NCI-H2171 treated with DMSO at 0.1 percent for 48 hours (cell line): Measurements from ENCODE around the gene ACVR2B.
A peak's percentile ranks its signal among the peaks of the same experiment; 100 is the strongest.

ENCODE experiments used
- DNase-seq: peaks from one replicate; lab custom pipeline; 2025; lab: John Stamatoyannopoulos, UW

Gene ACVR2B

DNA sequence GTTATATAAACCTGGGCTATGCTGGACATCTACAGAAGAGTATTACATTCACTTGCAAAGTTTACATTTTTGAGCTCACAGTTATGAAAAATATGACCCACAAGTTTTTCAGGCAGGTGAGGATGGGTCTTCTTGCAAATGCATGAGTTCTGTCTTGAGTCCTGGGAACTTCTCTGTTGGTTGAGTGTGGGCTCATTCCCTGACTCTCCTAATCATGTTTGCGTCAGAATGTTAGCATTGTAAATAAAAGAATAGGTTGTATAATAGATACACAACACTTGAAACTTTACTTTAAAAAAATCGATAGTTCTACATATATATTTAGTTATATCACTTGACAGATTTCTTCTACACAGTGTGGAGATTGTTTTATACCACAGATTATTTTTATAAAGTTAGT is 35.3 kb downstream of the ACVR2B start:
- no peak for DNase-seq

DNA sequence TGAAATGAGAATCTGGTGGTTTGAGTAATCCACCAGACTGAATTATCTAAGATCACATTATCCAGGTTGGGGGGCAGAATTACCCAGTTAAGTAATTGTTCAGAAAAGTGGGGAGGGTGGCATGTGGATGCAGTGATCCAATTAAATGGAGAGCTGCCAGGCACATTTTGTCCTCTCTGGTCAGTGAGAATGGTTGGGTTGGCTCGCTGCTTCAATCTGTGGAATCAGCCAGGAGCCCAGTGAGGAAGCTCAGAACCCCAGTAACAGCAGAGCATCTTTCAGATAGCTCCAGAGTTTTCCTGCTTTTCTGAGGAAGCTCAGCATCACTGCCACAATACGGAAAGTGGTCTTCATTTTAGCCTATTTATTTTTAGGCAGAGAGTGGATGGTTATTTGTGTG is 36.1 kb downstream of the ACVR2B start:
- DNase-seq, result no peak

DNA sequence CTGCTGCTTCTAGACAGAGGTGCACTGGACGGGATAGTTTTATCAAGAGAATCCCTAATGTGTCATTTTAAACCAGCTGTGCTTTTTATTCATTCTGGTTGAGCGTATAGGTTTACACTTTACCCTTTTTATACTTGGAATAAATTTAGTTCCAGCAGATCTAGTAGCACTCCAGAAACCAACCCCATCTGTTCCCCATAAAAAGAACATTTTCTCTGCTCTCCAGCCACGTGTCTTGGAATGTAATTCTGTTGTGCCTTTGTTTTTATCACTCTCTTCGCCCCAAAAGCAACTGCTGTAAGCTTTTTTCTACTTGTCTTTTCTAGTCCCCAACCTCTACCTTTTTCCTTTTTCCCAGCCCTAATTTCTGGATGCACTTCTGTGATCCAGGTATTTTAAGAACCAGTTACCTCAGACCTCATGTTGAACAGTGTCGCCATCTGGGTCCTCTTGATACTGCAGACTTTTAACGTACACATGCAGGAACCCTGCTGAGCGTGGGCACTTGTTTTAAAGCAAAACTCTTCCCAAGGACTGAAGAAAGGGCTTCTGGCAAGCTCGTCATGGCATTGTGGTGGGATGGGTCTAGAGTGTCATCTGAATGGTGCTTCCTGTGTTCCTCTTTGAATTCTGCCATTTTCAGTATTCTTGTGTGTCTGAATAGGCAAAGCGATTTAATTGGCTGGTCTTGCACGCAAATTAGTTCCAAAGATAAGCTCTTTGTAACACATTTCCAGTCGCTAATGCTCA is 36.8 kb downstream of the ACVR2B start:
- peak; percentile 66 for DNase-seq

DNA sequence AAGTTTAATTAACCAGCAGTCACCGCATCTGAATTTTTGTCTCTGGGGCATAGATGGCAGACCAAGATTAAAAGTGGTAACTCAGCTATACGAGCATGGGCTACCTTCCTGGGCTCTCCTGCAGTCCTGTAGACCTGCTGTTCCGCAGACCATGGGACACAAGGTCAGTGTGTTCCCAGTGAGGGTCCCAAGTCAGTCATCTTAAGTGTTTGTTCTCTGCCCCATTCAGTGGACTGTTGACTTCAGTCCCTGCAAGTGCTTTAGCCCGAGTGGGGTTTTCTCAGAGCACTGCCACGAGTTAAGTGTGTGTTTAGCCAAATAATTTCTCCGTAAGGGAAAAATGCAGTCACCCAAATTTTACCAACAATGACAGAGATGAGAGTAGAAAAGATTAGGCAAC is 37.5 kb downstream of the ACVR2B start:
- DNase-seq, result no peak

DNA sequence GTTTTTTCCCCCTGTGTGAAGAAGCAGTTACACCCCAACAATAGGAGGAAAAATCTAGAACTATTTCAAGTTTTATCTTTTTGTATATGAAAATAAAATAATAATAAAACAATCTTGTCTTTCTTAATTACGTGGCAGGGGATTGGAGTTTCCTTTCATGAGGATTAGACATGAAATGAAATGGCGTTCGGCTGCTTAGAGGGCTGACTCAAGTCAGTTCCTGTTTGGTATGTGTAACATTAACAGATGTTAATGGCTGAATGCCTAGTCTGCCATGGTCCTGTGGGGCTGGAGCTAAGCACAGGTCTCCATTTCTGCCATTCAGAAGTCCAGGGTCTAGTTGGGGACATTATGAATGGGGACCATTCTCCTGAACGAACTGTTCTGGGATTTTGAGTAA is 39.3 kb downstream of the ACVR2B start:
- no peak for DNase-seq

DNA sequence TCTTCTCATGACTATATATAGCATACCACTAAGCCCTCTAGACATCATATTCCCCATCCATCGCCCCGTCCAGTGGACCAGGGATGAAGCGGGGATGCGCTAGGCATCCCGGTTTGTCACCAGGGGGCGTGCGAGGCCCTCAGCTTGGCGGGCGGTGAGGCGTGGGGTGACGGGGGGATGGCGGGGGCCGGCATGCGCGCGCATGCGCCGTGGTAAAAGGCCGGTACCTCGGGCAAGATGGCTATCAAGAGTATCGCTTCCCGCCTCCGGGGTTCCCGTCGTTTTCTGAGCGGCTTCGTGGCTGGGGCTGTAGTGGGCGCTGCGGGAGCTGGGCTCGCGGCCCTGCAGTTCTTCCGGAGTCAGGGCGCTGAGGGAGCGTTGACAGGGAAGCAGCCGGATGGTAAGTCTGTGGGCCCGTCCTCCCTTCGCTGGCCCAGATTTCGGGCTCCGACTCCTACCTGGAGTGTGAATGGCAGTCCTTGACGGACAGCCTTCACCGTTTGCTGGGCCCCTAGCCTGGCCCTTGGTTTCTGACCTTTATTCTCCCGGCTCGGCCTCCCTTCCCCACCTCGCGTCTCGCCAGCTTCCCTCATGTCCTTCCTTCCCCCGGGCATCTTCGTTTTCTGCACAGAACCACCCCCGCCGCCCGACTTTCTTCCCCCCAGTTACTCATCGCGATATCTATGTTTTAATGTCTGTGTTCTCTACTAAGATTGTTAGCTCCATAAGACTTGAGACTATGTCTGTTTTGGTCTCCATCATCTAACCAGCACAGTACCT is 42.6 kb downstream of the ACVR2B start, which contains the start of gene EXOG:
EXOG (plus strand) TSS at position 210 of the 780 bp plus-strand sequence; CDS start at position 238, 28 bp downstream.
- peak; percentile 85 for DNase-seq

DNA sequence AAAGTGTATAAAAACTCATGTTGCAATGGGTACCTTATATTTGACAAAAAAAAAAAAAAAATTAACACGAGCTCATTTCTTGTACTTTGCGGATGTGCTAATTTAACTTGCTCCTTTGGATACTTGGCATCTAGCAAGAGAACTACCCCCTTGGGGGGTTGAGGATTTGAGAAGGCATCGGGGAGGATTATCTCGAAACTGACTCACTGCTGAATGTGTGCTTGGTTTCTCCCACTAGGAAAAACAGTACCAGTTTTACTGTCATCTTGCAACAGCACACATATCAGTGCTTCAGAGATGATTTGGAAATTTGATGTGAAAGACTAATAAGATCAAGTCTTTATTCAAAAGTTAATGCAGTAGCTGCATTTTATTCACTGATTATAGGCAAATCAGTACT is 43.3 kb downstream of the ACVR2B start:
- peak; percentile 7 for DNase-seq

DNA sequence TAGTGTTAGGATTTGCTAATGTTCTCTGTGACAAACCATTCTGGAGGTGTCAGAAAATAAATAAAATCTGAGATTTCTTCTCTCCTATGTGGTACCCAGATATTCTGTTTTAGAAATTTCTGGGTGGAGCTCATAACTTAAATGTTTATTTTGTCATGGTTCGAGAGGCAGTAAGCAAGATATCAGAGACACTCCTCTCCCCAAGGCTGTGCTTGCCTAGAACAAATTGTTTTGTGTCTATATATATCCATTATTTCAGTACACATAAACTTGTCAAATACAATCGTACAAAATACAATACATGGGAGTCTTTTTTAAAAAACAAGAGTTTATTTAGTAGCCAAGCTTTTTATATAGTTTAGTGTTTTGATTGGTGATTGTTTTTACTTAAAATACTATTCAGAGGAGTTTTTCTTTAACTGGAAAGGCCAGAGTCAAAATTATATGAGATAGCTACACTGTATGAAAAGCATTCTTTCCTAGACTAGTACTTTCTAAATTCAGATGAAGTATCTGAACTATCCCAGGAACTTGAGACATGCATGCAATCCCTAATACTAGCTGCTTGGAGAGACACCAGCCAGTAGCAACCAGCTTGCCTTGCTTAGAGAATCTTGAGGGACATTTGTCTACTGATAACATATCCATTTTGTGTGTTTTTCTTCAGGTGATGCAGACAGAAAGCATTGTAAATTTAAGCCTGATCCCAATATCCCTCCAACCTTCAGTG is 47.2 kb downstream of the ACVR2B start:
- DNase-seq, result no peak

DNA sequence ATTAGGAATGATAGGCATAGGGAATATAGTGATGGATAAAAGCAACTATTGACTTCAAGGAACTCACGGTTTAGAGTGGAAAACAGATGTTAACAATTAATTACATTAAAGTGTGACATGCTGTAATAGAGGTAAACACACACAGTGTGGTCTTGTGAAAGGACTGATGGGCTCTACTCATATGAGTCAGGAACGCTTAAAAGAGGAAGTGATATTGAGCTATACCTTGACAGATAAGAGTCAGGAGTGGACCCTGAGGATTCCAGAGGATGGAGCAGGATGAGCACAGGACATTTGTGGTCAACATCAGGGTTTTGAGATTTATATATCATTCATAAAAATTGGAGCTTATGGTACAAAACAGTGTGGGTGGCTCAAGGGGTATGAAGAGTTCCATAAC is 53.4 kb downstream of the ACVR2B start:
- no peak for DNase-seq

DNA sequence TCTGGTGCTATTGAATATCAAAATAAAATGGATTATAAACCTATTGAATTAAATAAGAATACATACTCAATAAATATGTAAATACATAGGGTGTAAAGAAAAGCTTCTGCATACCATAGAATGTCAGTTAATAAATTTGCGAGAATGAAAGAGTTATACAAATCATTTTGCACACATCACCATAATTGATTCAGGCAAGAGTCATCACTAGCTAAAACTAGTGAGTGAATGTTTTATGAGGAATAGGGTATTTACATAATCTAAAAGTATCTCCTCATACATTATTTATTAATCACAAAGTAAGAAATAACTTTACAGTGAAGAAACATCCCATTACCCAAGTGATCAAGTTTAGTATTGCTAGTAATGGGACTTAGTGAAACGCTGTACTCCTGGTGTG is 56.0 kb downstream of the ACVR2B start:
- no peak for DNase-seq

DNA sequence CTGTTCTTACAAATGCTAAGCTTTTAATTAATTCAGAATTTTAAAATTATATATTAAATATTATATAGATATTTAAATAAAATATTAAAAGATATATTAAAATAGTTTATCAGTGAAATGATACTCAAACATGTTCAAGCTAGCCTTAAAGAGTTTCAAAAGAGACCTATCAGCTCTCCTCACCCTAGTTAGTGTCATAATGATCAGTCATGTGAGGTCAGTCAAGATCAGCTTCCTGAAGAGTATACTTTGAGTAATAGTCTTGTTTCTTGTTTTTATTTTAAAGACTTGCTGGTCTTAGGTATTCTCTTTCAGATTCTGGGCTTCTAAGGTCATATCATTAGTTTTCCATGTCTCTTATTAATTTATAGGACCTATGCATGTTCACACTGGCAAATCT is 56.9 kb downstream of the ACVR2B start:
- no peak for DNase-seq

DNA sequence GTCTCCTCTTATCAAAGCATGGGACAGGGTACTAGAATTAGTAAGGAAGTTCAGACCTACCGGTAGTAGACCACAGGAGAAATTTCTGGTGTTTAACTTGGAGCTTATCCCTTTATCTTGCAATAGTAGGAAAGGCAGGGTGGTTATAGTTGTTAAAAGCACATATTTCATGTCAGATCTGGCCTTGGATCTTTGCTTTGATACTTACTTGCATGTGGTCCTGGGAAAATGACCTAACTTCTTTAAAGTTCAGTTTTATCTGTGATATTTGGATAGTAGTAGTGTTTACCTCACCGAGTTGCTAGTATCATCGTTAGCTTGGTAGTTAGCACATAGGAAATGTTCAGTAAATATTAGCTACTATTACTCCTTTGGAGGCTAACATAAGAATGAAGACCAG is 57.9 kb downstream of the ACVR2B start:
- DNase-seq, result no peak

DNA sequence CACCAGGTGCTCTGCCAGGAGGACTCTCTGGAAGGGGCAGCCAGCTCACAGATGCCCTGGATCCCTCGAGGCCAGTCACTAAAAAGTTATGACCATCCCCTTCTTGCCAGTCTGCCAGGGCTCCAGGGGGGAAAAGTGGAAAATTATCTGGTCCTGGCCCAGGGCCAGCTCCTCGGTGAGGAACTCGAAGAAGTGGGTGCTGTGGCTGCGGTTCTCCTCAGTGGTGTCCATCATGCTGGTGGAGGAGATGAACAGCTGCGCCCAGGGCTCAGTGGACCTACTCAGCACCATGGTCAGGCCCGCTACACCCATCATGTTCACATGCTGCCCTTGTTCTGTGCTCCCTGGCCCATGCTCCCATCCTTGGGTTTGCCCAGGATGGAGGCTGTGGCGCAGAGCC is 61.7 kb downstream of the ACVR2B start:
- no peak for DNase-seq

DNA sequence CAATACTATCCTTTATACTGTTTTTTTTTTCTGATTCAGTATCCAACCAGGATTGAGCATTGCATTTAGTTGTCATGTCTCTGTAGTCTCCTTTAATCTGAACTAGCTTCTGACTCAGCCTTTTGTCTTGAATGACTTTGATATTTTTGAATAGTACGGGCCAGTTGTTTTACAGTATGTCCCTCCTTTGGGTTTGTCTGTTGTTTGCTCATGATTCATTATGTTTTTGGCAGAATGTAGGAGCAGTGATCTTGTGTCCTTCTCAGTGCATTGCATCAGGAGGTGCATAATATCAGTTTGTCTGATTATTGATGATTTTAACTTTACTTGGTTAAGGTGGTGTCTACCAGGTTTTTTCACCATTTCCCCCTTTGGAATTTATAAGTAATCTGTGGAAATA is 63.0 kb downstream of the ACVR2B start:
- DNase-seq, result no peak

DNA sequence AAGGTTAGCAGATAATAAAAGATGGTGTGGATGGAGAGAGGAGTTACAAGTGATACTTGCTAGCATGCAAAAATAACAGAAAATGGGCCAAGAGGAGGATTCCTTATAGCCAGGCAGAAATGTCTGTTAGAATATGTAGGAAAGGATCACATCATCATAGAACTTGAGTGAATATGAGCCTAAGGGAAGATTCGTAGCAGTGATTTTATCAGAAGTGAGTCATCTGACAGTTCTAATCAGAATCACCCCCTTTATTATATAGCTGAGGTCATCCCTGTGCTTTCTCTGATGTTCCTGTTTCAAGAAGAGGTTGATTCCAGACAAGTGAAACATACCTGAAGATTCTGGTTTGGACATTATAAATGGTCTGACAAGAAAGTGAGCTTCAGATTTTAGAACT is 65.3 kb downstream of the ACVR2B start:
- DNase-seq, result no peak

DNA sequence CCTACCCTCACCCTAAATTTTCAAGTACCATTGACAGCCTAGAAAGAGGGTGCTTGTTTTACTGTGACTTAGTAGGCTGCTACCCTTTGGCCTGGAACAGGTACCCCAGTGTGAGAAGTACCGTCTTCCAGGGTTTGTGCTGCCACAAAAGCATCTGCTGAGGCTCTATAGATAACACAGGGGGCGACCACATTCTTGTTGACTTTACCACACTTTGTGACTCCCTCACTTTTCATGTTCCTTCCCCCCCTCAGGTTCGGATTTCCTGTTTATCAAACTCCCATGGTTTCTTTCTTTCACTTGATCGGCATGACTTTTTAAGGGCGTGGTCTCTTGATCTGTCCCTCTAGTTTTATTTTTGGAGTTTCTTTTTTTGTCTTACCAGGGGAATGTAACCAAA is 66.0 kb downstream of the ACVR2B start:
- no peak for DNase-seq

DNA sequence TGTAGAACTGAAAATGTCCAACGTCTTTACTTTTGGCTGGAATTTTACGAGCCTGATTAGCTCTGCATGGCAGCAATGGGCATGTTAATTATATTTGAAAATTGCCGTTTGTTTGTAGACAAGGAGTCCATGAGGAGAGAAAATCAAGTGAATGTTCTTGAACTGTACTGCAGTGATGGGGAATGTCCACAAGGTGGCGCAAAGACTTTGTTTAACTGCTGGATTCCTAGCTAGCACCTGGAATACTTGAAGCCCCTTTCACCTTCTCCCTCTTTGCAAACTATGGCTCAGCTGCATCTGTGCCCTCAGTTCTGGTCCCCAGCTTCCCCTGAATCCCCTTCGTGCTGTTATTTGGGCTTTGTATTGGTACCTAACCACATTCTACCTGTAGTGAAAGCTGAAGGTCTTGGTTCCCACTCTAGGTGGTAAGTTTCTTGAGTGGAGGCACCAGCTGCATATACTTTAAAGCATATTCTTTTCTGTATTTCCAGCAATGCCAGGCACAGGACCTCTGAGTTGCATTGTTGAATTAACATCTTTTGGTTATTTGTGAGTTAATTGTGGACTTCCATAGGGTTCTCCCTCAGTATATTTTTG is 67.8 kb downstream of the ACVR2B start:
- peak; percentile 52 for DNase-seq

DNA sequence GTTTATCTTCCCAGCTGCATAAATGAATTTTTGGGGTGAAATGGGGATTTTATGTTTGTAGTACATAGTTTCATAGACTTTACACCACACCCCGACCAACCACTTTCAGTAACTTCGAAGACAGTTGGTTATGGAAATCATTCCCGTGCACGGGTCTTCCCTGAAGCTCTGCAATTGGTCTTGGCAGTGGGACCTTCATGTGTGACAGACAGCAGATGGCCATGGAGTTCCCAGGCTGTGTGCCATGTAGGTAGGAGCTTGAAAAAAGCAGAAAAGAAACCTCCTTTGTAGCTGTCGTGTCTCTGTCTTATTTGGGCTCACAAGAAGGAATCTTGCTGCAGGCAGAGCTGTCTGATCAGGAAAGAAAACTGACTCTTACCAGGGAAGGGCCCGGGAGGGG is 68.3 kb downstream of the ACVR2B start:
- no peak for DNase-seq

DNA sequence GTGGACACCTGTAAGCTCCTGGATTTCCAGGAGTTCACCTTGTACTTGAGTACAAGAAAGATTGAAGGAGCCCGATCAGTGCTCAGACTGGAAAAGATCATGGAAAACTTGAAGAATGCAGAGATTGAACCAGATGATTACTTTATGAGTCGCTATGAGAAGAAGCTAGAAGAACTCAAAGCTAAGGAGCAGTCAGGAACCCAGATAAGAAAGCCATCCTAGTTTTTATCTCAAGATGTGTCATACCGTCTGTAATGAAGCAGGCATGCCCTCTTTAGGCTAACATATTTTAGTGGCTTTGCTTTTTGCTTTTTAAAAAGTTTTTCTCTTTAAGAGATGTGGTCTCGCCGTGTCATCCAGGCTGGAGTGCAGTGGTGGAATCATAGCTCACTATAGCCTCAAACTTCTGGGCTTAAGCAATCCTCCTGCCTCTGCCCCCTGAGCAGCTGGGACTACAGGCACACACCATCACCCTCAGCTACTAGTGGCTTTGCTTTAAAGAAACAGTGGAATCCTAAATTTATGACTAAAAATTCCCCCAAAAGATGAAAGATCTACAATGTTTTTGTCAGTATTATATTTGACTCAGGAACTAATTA is 70.5 kb downstream of the ACVR2B start:
- no peak for DNase-seq

DNA sequence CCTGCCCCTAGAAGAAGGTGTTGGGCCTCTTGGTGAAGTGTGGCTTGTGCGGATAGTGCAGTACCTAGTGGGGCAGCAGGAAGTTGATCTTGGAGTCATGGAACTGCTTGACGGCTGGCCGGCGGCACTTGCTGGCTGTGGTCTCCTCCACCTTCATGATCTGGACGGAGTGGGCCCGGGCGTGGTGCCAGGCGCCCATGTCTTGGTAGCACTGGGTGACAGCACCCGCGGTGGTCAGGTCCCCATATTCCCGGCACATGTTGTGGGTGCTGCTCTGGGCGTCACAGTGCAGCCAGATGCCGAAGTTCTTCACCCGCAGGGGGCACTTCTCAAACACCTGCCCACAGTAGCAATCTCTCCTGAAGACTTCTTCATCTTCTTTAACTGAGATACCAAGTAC is 73.1 kb downstream of the ACVR2B start:
- no peak for DNase-seq

DNA sequence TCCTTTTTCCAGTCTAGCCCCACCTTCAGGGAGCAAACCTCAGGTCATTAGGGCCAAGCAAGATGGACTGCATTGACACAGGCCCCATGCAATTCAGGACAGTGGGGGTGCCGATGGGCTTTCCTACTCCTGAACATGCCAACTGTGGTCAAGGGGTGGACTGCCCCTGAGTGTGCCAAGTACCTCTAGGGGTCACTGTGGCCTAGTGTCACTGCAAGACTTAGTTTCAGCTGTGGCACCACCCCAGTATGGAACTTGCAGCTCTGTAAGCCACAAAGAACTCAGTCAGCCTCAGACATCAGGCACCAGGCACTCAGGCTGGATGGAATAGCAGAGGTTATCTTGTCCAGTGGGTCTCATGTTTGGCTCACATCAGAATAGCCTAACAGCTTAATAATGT is 74.8 kb downstream of the ACVR2B start:
- no peak for DNase-seq

DNA sequence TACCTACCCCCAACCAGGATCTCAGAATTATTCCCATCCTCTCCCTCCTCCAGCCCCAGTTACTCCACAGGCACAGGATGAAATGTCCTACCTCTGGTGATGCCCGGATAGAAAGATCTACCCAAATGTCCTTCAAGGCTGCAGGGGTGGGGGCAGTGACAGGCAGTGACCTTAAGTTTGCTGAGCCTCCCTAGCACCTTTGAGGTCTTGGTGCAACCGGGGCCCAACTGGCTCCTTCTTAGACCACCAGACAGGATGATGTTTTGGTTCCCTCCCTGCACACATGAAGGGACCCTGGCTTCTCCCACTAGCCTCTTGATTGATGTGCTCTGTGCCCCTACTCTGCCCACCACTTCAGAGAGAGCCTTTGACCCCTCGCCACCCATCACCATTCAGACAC is 78.8 kb downstream of the ACVR2B start:
- DNase-seq, result no peak
